Ovary (tissue), 3 donors: ENCODE results near the gene MOB3C.
"Not testable (repeated sequence)": the region's sequence is repeated elsewhere in the genome, so short reads cannot be mapped to it uniquely, and the experiment has no call there.

Source experiments
- POLR2A ChIP-seq: fragments of 450-650 bp; IDR thresholded peaks from one replicate; pipeline ENCODE4 v1.6.1; 2017; ENCODE audit warnings: antibody characterized with exemption, mild to moderate bottlenecking, moderate library complexity
- TF ChIP-seq, protein P1 (sequence below), 3 donors: fragments of 450-650 bp in 2 of 3; fragments of 200-600 bp in 1 of 3; IDR thresholded peaks; one replicate each; pipeline versions ENCODE4 v1.5.1 to v1.8.0; 2016 to 2022; ENCODE audit warnings: antibody characterized with exemption in 3 of 3, mild to moderate bottlenecking in 1 of 3
- donor health status: DM: no; HTN: no; CAD: no.

DNA sequence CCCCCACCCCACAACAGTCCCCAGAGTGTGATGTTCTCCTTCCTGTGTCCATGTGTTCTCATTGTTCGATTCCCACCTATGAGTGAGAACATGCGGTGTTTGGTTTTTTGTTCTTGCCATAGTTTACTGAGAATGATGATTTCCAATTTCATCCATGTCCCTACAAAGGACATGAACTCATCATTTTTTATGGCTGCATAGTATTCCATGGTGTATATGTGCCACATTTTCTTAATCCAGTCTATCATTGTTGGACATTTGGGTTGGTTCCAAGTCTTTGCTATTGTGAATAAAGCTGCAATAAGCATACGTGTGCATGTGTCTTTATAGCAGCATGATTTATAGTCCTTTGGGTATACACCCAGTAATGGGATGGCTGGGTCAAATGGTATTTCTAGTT lies 34.5 kb upstream of the MOB3C start:
- TF ChIP-seq, protein P1, sequence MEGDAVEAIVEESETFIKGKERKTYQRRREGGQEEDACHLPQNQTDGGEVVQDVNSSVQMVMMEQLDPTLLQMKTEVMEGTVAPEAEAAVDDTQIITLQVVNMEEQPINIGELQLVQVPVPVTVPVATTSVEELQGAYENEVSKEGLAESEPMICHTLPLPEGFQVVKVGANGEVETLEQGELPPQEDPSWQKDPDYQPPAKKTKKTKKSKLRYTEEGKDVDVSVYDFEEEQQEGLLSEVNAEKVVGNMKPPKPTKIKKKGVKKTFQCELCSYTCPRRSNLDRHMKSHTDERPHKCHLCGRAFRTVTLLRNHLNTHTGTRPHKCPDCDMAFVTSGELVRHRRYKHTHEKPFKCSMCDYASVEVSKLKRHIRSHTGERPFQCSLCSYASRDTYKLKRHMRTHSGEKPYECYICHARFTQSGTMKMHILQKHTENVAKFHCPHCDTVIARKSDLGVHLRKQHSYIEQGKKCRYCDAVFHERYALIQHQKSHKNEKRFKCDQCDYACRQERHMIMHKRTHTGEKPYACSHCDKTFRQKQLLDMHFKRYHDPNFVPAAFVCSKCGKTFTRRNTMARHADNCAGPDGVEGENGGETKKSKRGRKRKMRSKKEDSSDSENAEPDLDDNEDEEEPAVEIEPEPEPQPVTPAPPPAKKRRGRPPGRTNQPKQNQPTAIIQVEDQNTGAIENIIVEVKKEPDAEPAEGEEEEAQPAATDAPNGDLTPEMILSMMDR (IDR thresholded peaks at IDR 0.05) = not testable (repeated sequence)
- not testable (repeated sequence) for TF ChIP-seq POLR2A
